Measurements from ENCODE around the gene ACADSB.

ACADSB gene

DNA sequence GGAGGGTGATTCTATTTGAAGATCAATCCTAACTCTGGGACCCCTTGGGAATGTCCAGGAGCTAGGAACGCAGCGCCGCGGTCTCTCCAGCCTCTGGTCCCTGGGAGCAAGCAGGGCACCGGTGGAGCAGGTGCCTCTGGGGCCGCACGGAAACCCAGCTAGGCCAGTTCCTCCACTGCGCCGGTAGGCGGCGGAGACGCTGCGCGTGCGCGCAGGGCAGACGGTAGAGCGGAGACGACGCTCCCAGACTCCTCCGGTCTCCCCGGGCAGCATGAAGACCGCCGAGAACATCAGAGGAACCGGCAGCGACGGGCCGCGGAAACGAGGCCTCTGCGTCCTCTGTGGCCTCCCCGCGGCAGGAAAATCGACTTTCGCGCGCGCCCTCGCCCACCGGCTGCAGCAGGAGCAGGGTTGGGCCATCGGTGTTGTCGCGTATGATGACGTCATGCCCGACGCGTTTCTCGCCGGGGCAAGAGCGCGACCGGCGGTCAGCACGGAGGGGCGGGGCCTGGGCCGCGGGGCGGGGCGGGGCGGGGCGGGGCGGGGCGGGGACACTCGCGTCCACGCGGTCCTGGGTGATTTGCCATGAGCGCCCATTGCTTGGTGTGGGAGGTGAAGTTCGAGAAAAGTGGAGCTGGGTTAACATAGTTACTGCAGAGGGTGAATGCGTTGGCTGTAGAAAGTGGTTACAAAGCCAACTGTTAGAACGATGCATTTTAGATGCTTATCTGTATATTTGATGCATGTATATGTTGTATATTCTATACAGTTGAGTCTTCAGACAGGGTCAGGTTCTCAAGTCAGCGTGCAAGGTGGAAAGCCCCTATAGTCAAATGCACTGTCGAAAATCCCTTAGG is 28.4 kb upstream of the ACADSB start, which contains the start of gene PSTK:
Gene PSTK, plus strand, starts transcription at position 193 of the 857 bp plus-strand sequence. Its CDS starts 79 bp downstream, at position 272.
- peak within 1 kb of the TSS; percentile 64 for H3K4me3 ChIP-seq (ENCODE audit: control insufficient read depth, low read depth, low read length)
- peak; percentile 94 for TF ChIP-seq CTCF (IDR thresholded peaks at IDR 0.05; ENCODE audit: control insufficient read depth, insufficient read depth, low read depth, low read length, missing control alignments)
- peak; percentile 61 for DNase-seq (ENCODE audit: low read depth)

DNA sequence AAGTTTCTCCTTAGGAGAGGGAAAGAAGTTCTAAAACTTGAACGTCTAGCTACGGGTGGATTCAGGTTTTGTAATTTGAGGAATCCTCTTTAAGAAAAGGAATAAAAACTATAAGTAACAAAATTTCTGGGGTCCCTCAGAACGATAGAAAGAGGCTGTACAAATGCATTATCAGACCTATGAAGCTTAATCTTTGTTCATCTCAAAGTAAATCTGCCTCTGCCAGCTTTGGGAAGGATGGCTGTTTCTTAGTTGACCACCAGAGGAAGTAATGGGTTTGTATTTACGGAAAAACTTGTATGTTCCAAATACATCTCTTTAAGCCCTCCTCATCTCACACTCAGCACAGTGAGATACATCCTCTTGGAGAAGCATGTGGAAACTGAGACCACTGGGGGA is 27.7 kb upstream of the ACADSB start:
- peak overlapping the region; percentile 64; the same call in 1 of the 2 replicates for H3K4me3 ChIP-seq (ENCODE audit: control insufficient read depth, low read depth, low read length)
- peak; percentile 47 for TF ChIP-seq CTCF (IDR thresholded peaks at IDR 0.05; ENCODE audit: control insufficient read depth, insufficient read depth, low read depth, low read length, missing control alignments)
- peak; percentile 11 for DNase-seq (ENCODE audit: low read depth)

DNA sequence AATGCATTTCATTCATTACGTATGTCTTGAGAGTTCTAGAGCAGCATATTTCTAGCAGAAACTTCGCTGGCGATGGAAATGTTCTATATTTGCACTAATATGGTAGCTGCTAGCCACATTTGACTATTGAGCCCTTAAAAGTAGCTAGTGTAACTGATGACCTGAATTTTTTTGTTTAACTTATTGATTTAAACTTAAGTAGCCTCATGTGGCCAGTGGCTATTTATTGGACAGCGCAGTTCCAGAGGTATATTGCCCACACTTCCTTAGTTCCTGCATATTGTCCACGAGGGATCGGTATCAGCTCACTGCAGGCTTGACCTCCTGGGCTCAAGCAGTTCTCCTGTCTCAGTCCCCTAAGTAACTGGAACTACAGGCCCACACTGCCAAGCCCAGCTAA is 24.9 kb upstream of the ACADSB start:
- no peak overlapping the region for H3K4me3 ChIP-seq (ENCODE audit: control insufficient read depth, low read depth, low read length)
- DNase-seq (ENCODE audit: low read depth), result no peak
- no peak for TF ChIP-seq CTCF (IDR thresholded peaks at IDR 0.05; ENCODE audit: control insufficient read depth, insufficient read depth, low read depth, low read length, missing control alignments)

DNA sequence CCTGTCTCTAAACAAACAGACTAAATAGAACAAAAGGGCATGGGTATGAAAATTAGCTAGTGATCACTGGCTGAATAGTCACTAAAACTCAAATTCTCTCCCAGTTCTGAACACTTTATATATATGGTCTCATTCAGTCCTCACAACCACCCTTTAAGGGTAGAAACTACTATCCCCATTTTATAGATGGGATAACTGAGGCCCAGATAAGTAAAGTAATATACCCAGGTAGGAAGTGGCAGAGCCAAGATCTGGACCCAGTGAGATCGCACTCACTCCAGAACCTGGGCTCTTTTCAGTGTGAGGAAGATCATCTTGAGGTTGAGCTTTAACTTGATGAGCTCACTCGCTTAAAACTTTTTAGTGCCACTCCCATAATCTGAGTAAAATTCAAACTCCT is 24.1 kb upstream of the ACADSB start:
- TF ChIP-seq CTCF (IDR thresholded peaks at IDR 0.05; ENCODE audit: control insufficient read depth, insufficient read depth, low read depth, low read length, missing control alignments), result no peak
- no peak overlapping the region for H3K4me3 ChIP-seq (ENCODE audit: control insufficient read depth, low read depth, low read length)

GRCh38 chr10:122986335-122986734 is 22.5 kb upstream of the ACADSB start:
- H3K4me3 ChIP-seq (ENCODE audit: control insufficient read depth, low read depth, low read length), result no peak overlapping the region
- TF ChIP-seq CTCF (IDR thresholded peaks at IDR 0.05; ENCODE audit: control insufficient read depth, insufficient read depth, low read depth, low read length, missing control alignments), result no peak
- no peak for DNase-seq (ENCODE audit: low read depth)

More for the DNA sequence above, 24.1 kb upstream of the ACADSB start:
- DNase-seq (ENCODE audit: low read depth), result no peak

GRCh38 chr10:122988501-122988900 is 20.3 kb upstream of the ACADSB start:
- H3K4me3 ChIP-seq (ENCODE audit: control insufficient read depth, low read depth, low read length), result no peak overlapping the region
- no peak for TF ChIP-seq CTCF (IDR thresholded peaks at IDR 0.05; ENCODE audit: control insufficient read depth, insufficient read depth, low read depth, low read length, missing control alignments)
- no peak for DNase-seq (ENCODE audit: low read depth)

Data from AG09309 (cell line).